Activated CD4-positive, alpha-beta T cell treated with anti-CD3 and anti-CD28 coated beads, Interleukin-2, Interleukin-4, amounts not matched to agents 100 ng/mL and 50 ng/mL, durations not matched to agents 16 hours and 8 hours (primary cell): ENCODE data around the gene CLMN.

ENCODE experiments used
- DNase-seq: peaks from one replicate; pipeline ENCODE4 v3.0.0-alpha.2; 2020; ENCODE audit warnings: low spot score

The CLMN gene

GRCh38 chr14:95134304-95134933 lies 185.3 kb downstream of the CLMN start:
- no peak for DNase-seq

DNA sequence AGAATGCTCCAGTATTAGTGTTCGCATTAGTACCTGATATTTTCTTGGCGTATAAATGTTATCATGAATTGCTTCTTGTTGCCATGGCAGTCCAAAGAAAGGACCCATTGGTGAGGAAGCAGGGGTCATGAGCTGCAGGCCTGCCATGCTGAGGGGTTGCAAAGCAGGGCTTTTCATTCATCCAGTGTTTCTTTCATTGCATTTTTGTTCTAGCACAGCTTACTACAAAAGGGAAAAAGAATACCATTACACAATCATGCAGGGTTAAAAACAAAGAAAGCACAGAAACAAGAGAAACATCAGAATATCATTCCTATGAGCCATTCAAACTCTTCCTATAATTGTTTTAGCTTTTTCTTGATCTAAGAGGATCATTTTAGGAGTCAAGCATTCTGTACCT lies 186.4 kb downstream of the CLMN start:
- DNase-seq = no peak

- DNase-seq = no peak
These were observed 186.9 kb downstream of the CLMN start for GRCh38 chr14:95132760-95133159.
